ENCODE measurements around the gene KIAA0319L.
"Not testable (repeated sequence)": the region's sequence is repeated elsewhere in the genome, so short reads cannot be mapped to it uniquely, and the experiment has no call there.

KIAA0319L gene

DNA sequence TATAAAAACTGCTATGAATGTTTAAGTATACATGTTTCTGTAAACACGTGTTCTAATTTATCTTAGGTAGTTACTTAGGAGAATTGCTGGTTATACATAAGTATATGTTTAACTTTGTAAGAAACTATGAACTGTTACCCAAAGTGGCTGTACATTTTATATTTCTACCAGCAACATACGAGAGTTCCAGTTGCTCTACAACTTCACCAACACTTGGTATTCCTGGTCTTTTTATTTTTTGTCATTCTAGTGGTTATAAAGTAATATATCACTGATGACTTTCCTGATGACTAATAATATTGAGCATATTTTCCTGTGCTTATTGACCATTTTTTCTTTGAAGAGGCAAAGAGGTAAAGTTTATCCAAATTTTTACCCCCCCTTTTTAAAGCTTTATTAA, 76.0 kb downstream of the KIAA0319L start:
- DNase-seq = no peak

DNA sequence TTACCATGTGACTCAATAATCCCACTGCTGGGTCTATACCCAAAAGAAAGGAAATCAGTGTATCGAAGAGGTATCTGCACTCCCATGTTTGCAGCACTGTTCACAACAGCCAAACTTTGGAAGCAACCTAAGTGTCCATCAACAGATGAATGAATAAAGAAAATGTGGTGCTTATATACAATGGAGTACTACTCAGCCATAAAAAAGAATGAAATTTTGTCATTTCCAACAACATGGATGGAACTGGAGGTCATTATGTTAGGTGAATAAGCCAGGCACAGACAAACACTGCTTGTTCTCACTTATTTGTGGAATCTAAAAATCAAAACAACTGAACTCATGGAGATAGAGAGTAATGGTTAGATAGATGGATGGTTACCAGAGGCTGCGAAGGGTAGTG, 79.3 kb downstream of the KIAA0319L start:
- no peak for DNase-seq

DNA sequence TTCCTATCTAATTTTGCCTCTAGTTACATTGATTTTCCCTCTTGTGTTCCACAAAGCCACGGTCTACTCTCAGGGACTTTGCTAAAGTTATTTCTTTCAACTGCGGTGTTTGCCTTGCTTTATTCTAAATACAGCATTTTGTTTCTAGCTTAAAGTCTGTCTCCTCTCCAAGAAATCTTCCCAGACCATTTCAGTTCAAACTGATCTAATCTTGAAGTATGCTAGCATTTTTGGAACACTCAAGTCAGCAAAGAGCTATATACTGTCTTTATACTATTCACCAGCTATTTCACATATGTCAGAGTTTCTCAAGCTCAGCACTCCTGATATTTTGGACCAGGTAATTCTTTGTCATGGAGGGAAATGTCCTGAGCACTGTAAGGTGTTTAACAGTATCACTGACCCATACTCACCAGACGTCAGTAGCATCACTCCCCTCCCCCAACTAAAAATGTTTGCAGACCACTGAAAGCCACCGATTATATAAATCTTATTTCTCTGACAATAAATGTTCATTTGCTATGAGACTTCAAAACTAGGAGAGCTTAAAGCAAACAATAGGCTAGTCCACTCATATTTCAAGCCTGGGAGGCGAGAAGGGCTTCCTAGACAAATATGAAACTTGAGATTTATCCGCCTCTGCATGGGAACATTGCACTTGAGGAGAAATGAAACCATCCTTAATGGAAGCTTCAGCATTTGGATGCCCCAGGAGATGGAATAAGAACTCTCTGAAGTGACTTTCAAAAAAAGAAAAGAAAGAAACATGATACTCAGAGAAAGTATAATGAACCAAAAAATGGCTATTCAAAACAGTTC, 81.1 kb downstream of the KIAA0319L start:
- DNase-seq = no peak

DNA sequence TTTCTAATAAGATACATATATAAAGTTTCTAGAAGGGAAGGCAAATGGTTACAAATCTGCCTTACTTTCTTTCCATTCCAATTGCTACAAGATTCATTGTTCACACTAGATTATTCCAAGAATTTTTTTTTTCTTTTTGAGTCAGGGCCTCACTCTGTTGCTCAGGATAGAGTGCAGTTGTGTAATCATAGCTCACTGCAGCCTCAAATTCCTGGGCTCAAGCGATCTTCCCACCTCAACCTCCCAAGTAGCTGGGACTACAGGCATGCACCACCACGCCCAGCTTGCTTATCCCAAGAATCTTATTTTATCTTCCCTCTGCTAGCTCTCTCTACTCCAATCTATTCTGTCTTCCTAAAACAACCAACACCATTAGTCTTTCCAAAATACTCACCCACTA, 81.8 kb downstream of the KIAA0319L start:
- no peak for DNase-seq

DNA sequence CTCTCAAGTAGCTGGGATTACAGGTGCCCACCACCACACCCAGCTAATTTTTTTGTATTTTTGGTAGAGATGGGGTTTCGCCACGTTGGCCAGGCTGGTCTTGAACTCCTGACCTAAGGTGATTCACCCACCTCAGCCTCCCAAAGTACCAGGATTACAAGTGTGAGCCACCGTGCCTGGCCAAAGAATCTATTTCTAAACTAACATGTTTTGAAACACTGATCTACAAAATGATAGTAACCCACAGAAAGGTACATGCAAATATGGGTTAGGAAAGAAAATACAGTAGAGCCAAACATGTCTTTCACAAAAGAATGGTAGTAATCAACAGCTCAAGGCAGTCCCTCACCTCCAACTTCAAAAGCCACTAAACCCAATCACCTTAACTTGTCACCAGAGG, 84.0 kb downstream of the KIAA0319L start:
- not testable (repeated sequence) for DNase-seq

DNA sequence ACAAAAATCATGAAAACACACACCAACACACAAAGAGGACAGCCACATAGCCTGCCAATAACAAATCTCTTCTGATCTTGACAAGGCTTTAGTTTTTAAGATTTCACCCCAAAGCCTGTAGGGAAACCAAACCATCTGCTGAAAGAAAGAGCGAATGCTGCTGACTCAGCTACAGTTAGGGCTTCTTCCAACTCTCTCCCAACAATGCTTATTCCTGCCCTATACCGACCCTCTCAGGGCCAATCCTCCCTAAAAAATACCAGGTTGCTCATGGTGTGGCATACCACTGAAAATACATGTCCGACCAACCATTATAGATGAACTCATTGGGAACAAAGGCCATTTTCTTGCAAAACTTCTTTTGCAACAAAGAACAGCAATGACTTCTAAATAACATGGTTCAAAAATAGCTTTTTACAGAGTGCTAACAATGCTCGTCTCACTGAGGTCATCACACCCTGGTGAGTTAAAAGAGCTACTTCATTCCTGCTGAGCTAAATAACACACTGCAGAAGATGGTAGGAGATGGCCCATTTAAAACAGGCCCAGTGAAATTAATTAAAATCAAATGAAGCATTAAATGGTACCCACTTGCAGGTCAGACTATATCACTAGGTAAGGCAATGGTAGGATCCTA, 86.1 kb downstream of the KIAA0319L start:
- DNase-seq = no peak

DNA sequence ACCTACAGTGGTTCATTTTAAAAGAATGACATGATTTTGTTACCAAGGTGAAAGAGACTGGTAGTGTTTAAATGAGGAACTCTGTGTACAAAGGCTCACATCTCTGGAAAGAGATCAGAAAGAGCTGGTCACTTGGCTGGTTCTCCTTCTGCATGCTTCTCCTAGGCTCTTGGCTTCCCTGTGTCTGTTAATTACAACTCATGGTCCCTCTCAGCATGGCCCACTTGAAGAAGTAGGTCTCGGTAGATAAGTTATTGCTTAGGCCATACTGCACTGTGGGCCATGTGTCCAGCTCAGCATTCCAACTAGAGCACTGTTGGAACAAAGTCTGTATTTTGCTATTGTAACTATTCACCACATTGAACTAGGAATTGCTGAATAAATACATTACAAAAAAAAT, 91.1 kb downstream of the KIAA0319L start:
- no peak for DNase-seq

DNA sequence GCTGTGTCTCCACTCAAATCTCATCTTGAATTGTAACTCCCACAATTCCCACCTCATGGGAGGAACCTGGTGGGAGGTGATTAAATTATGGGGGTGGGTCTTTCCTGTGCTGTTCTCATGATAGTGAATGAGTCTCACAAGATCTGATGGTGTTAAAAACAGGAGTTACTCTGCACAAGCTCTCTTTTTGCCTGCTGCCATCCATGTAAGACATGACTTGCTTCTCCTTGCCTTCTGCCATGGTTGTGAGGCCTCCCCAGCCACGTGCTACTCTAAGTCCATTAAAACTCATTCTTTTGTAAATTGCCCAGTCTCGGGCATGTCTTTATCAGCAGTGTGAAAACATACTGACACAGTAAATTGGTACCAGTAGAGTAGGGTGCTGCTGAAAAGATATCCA, 93.5 kb downstream of the KIAA0319L start:
- DNase-seq = not testable (repeated sequence)

DNA sequence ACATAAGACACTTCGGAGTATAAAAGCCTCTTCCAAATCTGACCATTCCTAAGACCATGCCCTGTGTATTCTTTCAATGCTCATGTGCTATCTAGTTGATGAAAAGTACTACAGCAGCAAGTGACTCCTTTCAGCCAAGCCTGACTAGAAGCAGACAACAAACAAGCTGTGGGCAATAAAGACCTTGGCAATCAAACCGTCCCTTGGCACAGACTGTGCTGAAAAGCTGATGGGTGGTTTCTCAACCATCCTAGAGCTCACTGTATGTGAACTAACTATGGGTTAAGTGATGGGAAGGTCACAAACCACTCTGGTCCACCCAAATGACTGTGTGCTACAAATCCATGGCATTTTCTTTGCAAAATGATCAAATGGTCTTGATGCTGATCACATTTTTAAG, 94.0 kb downstream of the KIAA0319L start:
- no peak for DNase-seq

DNA sequence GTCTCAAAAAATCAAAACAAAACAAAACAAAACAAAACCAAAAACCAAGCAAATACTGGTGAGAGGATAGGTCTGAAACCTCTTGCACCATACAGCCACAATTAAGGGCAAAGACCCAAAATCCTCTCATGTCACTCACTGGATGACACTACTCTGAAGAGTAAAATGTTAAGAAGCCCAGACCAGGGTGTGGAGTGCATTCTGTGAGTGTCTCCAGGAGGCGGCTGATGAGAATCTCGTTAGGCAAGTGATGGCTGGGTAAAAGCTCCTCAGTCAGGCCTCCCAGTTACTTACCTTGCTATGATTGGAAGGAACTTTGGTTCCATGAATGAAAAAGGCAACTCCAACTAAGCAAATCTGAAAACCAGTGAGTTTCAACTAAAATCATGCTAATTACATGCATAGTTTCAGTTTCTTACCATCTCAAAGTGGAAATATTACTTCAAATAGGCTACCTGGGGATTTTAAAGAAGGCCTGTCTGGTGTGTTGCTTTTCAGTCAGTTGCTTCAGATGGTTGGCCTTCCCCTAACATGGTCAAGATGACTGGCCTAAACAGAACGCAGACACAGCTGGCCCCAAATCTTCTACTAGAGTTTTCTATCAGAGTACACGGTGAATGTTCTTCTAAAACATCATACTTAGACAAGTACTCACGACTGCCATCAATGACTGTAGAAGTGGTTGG, 95.1 kb downstream of the KIAA0319L start:
- no peak for DNase-seq

DNA sequence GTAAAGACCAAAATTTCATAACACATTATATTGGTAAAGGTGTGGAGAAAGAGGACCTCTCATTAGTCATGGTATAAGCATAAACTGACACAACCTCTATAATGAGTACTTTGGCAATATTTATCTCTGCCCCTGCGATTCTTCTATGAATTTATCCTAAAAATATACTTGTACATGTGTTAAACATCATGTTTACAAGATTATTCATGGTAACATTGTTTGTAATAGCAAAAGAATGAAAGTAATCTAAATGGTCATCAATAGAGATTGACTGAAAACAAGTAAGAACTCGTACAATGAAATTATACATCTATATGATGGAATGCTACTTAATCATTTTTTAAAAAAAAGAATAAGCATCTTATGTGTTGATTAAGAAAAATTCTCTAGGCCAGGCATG, 96.4 kb downstream of the KIAA0319L start:
- no peak for DNase-seq

DNA sequence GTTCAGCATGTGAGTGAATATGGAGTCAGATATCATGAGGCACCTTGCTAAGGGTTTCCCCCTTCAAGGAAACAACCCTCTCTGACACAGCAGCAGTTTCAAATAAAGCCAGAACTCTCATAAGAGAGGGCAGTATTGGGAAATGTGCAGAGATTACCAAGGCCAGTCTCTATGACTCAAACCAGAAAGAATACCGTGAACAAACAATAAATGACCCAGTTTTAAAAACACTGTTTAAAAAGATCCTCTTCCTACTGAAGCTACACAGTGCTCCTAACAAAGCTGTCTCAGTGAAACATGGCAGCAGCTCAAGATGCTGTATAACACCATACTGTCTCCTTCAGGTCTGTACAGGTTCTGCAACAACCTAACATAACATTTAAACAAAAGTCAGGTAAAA, 102.6 kb downstream of the KIAA0319L start:
- no peak for DNase-seq

DNA sequence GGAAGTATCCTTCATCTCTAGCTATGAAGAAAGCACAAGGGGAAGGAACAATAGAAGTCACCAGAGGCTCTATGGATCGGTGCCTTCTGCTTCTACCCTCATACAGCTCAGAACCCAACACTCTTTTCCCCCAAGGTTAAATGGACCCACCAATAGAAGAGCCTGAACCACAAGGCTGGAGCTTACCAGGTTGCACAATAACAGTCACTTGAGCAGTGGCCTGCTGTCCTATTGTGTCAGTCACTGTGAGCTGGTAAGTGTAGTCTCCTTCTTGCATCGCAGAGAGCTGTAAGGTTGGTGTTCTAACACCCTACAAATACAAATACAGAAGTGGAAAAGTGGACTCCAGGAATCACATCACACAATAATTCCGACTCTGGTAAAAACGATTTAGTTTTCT, 103.0 kb downstream of the KIAA0319L start:
- no peak for DNase-seq

DNA sequence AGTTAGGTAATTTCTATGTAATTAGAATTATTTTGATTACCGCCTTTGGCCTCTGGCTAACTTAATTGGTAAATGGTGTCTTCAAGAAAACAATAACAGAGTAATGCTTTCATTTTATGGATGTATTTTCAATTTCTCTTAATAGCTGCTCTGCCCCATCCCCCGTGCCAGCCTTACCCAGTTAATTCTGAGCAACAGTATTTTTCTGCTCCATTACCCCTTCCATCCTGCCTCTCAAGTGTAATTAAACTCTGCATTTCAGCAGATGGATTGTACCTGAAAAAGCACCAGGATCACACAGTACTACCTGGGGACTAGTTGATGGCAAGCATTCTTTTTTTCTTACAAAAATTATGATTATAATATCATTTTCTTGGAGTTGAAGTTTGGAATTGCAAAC, 104.2 kb downstream of the KIAA0319L start:
- no peak for DNase-seq

DNA sequence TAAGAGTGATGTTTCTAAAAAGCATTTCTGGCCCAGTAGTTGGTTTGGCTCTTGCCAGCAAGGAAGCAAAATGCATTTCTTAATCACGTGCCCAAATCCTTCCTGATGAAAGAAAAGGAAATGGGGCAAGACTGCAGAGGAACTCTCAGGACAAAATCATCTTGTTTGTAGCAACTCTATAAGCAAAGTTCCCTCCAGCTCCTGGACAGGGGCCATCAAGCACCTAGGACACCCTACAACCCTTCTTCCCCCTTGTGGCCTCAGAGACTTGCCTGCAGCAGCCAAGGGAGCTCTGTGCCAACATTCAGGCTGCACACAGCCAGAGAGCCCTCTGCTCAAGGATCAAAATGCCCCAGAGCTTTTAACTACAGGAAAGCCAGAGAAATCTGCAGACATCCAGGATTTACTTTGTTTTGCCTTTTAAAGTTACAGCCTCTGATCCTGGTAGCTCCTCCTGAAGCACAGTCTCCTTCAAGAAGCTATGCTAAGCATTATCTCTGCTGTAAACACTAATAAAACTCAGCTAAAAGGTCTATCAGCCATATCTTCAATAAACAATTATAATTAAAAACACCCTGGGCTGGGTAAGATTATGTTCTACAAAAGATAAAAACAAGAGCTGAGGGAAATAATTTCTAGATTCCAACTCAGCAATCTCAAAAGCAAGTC, 105.0 kb downstream of the KIAA0319L start:
- DNase-seq = no peak

DNA sequence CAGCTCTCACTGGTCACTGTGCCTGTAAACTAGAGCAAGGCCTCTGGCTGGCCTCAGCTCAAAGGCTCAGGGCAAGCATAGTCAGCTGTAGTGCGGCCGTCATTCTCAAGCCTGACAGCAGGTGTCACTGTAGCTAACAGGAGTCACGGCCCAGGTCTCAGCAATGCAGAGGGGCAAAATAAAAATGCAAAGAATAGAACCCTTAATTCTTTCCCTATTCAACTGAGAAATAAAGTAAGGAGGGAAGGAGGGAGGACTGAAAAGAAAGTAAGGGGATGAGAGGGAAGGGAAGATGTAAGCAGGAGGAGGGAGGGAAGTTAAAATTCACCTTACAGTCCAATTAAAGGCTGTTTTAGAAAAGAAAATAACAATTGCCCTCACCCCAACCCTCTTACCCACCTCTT, 106.1 kb downstream of the KIAA0319L start:
- DNase-seq = peak; percentile 81

DNA sequence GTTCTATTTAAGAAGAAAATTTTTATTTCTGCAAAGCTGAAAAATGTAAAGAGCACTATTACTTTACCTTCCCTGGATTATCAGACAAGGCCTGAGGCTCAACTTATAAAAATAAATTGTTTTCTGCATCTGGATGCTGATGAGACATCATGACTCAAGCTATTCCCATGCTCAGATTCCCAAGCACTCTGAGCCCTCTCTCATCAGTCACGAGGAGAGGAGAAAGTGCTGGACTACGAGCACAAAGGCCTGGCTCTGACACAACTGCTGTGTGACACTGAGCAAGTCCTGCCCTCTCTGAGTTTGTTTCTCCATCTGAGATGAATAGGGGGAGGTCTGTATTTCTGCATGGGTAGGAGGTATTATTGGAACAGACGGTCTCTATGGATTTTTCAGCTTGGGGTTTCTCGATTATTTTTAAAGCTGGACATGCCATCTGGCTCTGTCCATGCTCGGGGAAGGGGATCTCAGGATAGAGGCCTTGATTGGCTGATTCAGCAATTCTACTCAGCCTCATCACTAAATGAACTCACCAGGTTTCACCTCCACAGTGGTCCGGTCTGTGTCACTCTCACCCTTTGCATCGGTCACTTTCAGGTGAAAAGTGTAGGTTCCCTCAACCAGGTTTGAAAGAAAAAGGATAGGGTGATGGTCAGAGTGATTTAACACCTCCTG, 107.7 kb downstream of the KIAA0319L start:
- no peak for DNase-seq

DNA sequence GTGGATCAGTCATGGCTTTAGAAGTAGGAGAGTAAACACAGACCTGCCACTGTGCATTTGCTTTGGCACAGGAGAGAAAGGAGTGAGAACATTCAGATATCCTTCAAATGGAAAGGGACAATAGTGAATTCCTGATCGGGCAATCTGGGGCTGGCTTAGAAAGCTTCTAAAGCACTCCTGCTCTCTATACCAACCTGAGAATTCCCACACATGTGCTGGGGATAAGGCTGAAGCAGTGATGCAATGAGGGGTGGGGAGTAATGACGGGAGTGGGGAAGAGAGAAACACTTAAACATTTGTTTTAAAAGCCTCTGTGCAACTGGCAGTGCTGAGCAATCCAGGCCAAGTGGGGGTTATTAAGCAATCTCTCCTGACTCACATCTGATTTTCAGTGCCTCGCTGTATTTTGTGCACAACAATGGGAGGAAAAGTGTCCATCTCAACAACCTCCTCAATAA, 108.8 kb downstream of the KIAA0319L start:
- no peak for DNase-seq

DNA sequence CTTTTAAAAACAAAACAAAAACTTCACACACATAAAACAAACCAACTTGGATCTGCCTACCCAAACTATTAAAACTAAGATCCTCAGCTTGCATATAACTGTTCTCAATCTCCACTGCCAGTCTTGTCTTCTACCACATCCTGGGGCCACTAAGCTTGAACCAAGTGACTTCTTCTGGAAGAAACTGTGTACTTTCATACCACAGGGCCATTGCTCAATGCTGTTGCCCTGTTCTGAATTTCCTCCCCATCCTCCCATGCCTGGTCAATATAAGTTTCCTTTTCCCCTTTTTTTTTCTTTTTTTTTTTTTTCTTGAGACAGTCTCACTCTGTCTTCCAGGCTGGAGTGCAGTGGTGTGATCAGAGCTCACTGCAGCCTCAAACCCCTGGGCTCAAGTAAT, 109.9 kb downstream of the KIAA0319L start:
- DNase-seq = no peak

DNA sequence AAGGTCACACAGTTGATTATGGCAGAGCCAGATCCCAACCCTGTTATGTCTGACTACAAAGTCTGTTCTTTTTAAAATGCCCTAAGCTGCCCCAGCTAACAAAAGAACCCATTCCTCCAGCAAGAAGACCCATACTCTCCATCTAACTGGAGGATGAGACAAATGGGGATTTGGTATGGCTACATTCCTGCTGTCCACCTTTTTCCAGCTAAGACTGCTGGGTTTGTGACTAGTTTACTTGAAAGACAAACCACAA, 112.8 kb downstream of the KIAA0319L start:
- no peak for DNase-seq

DNA sequence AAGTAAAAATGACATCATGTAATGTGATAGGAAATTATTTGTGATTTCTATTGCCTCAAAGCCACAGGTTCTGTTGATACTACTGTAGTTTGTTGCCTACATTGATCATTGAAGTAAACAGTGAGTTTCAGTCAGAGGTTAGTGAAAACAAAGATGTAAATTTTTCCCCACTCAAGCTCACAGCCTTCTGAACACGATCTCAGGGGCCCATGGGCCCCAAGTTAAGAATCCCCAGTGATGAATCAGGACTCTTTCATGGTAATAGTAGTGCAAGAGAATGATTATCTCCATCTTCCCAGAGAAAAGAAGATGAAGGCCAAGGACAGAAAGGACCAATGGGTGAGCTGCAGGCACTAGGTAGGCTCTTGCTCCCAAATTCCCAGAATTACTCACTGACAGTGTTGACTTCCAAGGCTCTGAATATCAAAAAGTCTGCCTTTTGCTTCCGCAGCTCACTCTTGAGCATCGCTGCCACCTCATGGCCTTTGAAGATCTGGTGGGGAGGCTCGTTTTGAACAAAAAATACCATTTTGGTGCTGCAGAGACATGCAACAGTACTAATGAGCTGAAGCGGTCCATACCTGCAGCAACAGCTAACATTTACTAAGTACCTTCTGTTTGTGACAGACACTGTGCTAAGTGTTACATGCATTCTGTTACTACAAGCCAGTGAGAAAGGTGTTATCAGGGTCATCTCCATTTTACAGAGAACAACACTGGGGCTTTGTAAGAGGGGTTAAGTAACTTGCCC, 113.3 kb downstream of the KIAA0319L start:
- no peak for DNase-seq

DNA sequence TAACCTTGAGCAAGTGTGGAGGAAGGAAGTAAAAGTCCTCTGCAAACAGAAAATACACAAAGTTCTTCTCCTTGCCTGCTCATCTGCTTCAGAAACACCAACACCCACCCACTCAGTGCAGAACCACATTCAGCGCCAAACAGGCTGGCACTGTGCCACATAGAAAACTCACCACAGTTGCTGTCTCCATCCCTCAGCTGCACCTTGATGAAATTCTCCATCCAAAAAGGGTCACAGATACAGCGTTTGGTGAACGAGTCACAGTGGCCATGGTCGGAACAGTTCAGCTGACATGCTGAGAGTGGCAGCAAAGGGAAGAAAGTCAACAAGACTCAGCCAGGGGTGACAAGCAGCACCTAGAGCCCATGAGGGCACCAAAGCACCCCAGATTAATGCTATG, 114.5 kb downstream of the KIAA0319L start:
- DNase-seq = no peak

All from CD4-positive, alpha-beta T cell treated with Interleukin-10 for 1 hour (primary cell).